HCT116 (cell line): ENCODE results near the gene RBFOX2. TPM values are rescaled to one million over a fixed set of nuclear protein-coding genes. Genes with fewer than 3 reads are reported as not detected.

Experiments used
- ATAC-seq: fragments of 200-7000 bp; cut with Tn5 transposase; 2 replicates; pipeline ENCODE4 v1.9.1; 2020; ENCODE audit warnings: mild to moderate bottlenecking, moderate library complexity
- BruUV-seq: library from RNA; stranded (reverse); fragments of 400-500 nt; replicated peaks from 2 replicates; lab custom pipeline; 2021; lab: Mats Ljungman, UMichigan
- CTCF ChIA-PET: fragments of 300-600 bp; sonication (Branson Sonifier 250); formaldehyde crosslinking; loops from one replicate; lab custom pipeline; 2021; ENCODE audit warnings: antibody characterized with exemption; lab: Charles Lee
- POLR2A ChIA-PET: fragments of 300-600, 350-600 bp; sonication (Branson Sonifier 250); formaldehyde crosslinking; loops from one replicate; lab custom pipeline; 2021; ENCODE audit warnings: antibody characterized with exemption; lab: Charles Lee
- RAD21 ChIA-PET, 2 experiments: fragments of 300-600 bp; sonication (Branson Sonifier 250); formaldehyde crosslinking; loops; one replicate each; lab custom pipeline; 2023; ENCODE audit warnings: low total read pairs in 2 of 2; ENCODE audit not compliant: uncharacterized antibody in 2 of 2, unreplicated experiment in 2 of 2, low non-redundant PET in 1 of 2; lab: Charles Lee
- DNase-seq: peaks from one replicate; pipeline ENCODE4 v3.0.0-alpha.2; 2010; ENCODE audit warnings: low read depth, low spot score
- H2AFZ ChIP-seq: fragments of 200-600 bp; shearing (Covaris generic), sonication (generic); 2 replicates; pipeline ENCODE4 v1.6.1; 2017; ENCODE audit warnings: low read depth, mixed run types, mixed read lengths, antibody characterized with exemption, low read length; ENCODE audit not compliant: poor library complexity, severe bottlenecking
- H3K27ac ChIP-seq: 2 replicates; pipeline ENCODE4 v1.5.1; 2012; ENCODE audit warnings: low read depth, low read length
- H3K27me3 ChIP-seq: fragments of 200-600 bp; sonication (generic); 2 replicates; pipeline ENCODE4 v1.6.1; 2016; ENCODE audit warnings: mixed run types, low read length, mixed read lengths; ENCODE audit not compliant: insufficient read depth
- H3K36me3 ChIP-seq, 2 experiments: fragments of 200-500 bp in 1 of 2; fragments of 200-600 bp in 1 of 2; sonication (Bioruptor generic) in 1 of 2; sonication (generic) in 1 of 2; 2 replicates each; pipeline versions ENCODE4 v1.5.1 to v1.6.1; 2014 to 2016; ENCODE audit warnings: low read length in 2 of 2, inconsistent platforms in 1 of 2, mixed read lengths in 1 of 2, mixed run types in 1 of 2; ENCODE audit not compliant: insufficient read depth in 2 of 2, control insufficient read depth in 1 of 2
- H3K4me1 ChIP-seq, 2 experiments: fragments of 200-600 bp in 1 of 2; sonication (generic) in 1 of 2; 2 replicates each; pipeline versions ENCODE4 v1.5.1 to v1.6.1; 2012 to 2017; ENCODE audit warnings: low read length in 2 of 2, inconsistent platforms in 1 of 2, mild to moderate bottlenecking in 1 of 2, mixed read lengths in 1 of 2, mixed run types in 1 of 2, moderate library complexity in 1 of 2; ENCODE audit not compliant: insufficient read depth in 2 of 2, control insufficient read depth in 1 of 2
- H3K4me2 ChIP-seq: fragments of 200-600 bp; sonication (generic); 2 replicates; pipeline ENCODE4 v1.6.1; 2017; ENCODE audit warnings: mixed run types, low read length, mixed read lengths
- H3K4me3 ChIP-seq, 2 experiments: fragments of 200-600 bp in 1 of 2; sonication (generic) in 1 of 2; replicated peaks in 1 of 2; 2 replicates each; pipeline ENCODE4 v1.5.1; 2011 to 2016; ENCODE audit warnings: low read length in 2 of 2, control low read depth in 1 of 2, low read depth in 1 of 2, mild to moderate bottlenecking in 1 of 2, mixed read lengths in 1 of 2, mixed run types in 1 of 2
- H3K79me2 ChIP-seq: fragments of 200-600 bp; sonication (generic); 2 replicates; pipeline ENCODE4 v1.6.1; 2017; ENCODE audit warnings: mild to moderate bottlenecking, mixed run types, low read length, moderate library complexity, mixed read lengths; ENCODE audit not compliant: insufficient read depth
- H3K9ac ChIP-seq: fragments of 200-600 bp; sonication (generic); 2 replicates; pipeline ENCODE4 v1.6.1; 2016; ENCODE audit warnings: low read length, mixed read lengths
- H3K9me2 ChIP-seq: fragments of 200-600 bp; sonication (generic), shearing (Covaris generic); 2 replicates; pipeline ENCODE4 v1.6.1; 2017; ENCODE audit warnings: mixed run types, mild to moderate bottlenecking, moderate library complexity; ENCODE audit not compliant: insufficient read depth
- H3K9me3 ChIP-seq, 2 experiments: fragments of 200-500 bp in 1 of 2; fragments of 200-600 bp in 1 of 2; sonication (Bioruptor generic) in 1 of 2; sonication (generic) in 1 of 2; 2 replicates each; pipeline ENCODE4 v1.6.1; 2014 to 2017; ENCODE audit warnings: low read length in 2 of 2, mixed read lengths in 2 of 2, inconsistent platforms in 1 of 2, low read depth in 1 of 2, mild to moderate bottlenecking in 1 of 2, mixed run types in 1 of 2, moderate library complexity in 1 of 2; ENCODE audit not compliant: control insufficient read depth in 1 of 2, insufficient read depth in 1 of 2
- H4K20me1 ChIP-seq: fragments of 200-600 bp; sonication (generic), shearing (Covaris generic); 2 replicates; pipeline ENCODE4 v1.6.1; 2017; ENCODE audit warnings: mixed run types, mild to moderate bottlenecking, moderate library complexity; ENCODE audit not compliant: insufficient read depth
- ATF3 ChIP-seq: IDR thresholded peaks from 2 replicates; pipeline ENCODE4 v1.6.1; 2012
- ELF1 ChIP-seq: IDR thresholded peaks from 2 replicates; pipeline ENCODE4 v1.6.1; 2012; ENCODE audit warnings: low read depth, borderline replicate concordance
- JUND ChIP-seq: IDR thresholded peaks from 2 replicates; pipeline ENCODE4 v1.6.1; 2012
- SIN3A ChIP-seq: IDR thresholded peaks from 2 replicates; pipeline ENCODE4 v1.6.1; 2012; ENCODE audit warnings: low read depth
- SP1 ChIP-seq: IDR thresholded peaks from 2 replicates; pipeline ENCODE4 v1.6.1; 2012; ENCODE audit warnings: low read depth
- TCF7L2 ChIP-seq: IDR thresholded peaks from 2 replicates; pipeline ENCODE4 v1.7.0; 2011; ENCODE audit warnings: borderline replicate concordance, inconsistent platforms; ENCODE audit not compliant: insufficient read depth, insufficient read length; ENCODE audit errors: extremely low read depth
- YY1 ChIP-seq: IDR thresholded peaks from 2 replicates; pipeline ENCODE4 v1.6.1; 2011; ENCODE audit warnings: low read length, low read depth, moderate library complexity, mild to moderate bottlenecking; ENCODE audit not compliant: insufficient replicate concordance; ENCODE audit errors: extremely low read depth
- ZBTB33 ChIP-seq: IDR thresholded peaks from 2 replicates; pipeline ENCODE4 v1.6.1; 2011; ENCODE audit warnings: mild to moderate bottlenecking, low read length, moderate library complexity; ENCODE audit not compliant: insufficient replicate concordance; ENCODE audit errors: extremely low read depth
- intact Hi-C: fragments of 100-400 bp; cut with micrococcal nuclease; formaldehyde crosslinking; loops from 2 replicates; pipeline ENCODE4 v1.10.0; 2022
- total RNA-seq: library from RNA; stranded (reverse); gene quantifications from one replicate; pipeline ENCODE4 v1.2.1, GENCODE V29; 2021; ENCODE audit not compliant: unreplicated experiment

The RBFOX2 gene
- total RNA-seq, 1 experiment from 2014 or later, result 83.9 TPM

GRCh38 chr22:36015155-36015810 is 13.3 kb downstream of the RBFOX2 start:
- peaks cover 90% of the 10 kb centered on the region for H3K79me2 ChIP-seq
- POLR2A ChIA-PET, result interaction anchor here (0.7 to 1.3 kb wide), 3 partner anchors 14 to 169 kb away, joined by 3 to 4 read pairs (median 3); partner anchors contain the start of gene RBFOX2
- TF ChIP-seq ELF1, result no peak
- TF ChIP-seq YY1, result no peak
- no peak for TF ChIP-seq ATF3
- no peak for TF ChIP-seq TCF7L2
- TF ChIP-seq SIN3A, result no peak
- no peak for TF ChIP-seq SP1
- no peak for TF ChIP-seq ZBTB33
- TF ChIP-seq JUND, result no peak
- TF ChIP-seq, all 23 proteins: peak for 0
- Histone ChIP-seq H3K9me3 (no peaks in the 10 kb centered on the region), H3K9ac (no peak overlapping the region), H3K36me3 (no peaks in the 10 kb centered on the region), H2AFZ (no peak overlapping the region), H4K20me1 (no peaks in the 10 kb centered on the region; the same call in 1 of the 2 replicates), H3K4me1 (peaks cover 0 to 10% of the 10 kb centered on the region in 2 experiments; a peak in 2 of 4 replicates), H3K9me2 (no peaks in the 10 kb centered on the region), H3K27me3 (no peaks in the 10 kb centered on the region), H3K4me2 (no peak overlapping the region), H3K4me3 (no peak overlapping the region), H3K27ac (no peak overlapping the region)
- DNase-seq (no peak), ATAC-seq (no peak)
- intact Hi-C loops, result no loop called here
- ChIA-PET CTCF (interaction anchor here (2.4 kb wide), 1 partner anchor 50 kb away, joined by 6 read pairs; no protein-coding TSS in a partner anchor), RAD21 (no interaction called here)
- BruUV-seq, result no TSS peak
